ENCODE data around the gene AKAIN1.

The AKAIN1 gene

GRCh38 chr18:5175378-5175777 lies 21.7 kb downstream of the AKAIN1 start:
- Mint-ChIP-seq H3K27me3 (no peaks in the 10 kb centered on the region), H3K4me3 (no peak overlapping the region), H3K36me3 (ENCODE audit: low read depth) (peaks cover 5% of the 10 kb centered on the region), H3K4me1 (ENCODE audit: low read depth) (peaks cover 10% of the 10 kb centered on the region), H3K9me3 (peaks cover 11% of the 10 kb centered on the region), H3K27ac (no peak overlapping the region)

DNA sequence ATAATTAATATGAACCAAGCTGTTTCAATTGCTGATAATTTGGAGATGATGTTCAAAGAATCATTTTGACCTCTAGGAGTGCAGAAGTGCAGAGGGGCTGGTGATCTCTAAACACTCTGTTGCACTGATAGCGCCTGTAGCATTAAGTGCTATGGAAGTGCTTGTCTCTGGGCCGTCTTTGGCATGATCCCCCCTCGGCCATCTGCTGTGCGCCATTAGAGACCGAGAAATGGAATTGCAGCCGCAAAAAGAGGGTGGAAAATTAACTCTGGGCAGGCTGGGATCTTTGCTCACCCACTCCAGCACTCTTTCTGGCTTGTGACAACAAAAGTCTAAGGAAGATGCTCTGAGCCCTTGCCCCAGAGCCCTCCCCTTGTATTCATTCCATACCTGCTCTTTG lies 23.4 kb downstream of the AKAIN1 start:
- Mint-ChIP-seq H3K9me3 (peaks cover 11% of the 10 kb centered on the region), H3K4me1 (ENCODE audit: low read depth) (peaks cover 6% of the 10 kb centered on the region), H3K27ac (no peak overlapping the region), H3K27me3 (no peaks in the 10 kb centered on the region), H3K36me3 (ENCODE audit: low read depth) (peaks cover 5% of the 10 kb centered on the region), H3K4me3 (no peak overlapping the region)

DNA sequence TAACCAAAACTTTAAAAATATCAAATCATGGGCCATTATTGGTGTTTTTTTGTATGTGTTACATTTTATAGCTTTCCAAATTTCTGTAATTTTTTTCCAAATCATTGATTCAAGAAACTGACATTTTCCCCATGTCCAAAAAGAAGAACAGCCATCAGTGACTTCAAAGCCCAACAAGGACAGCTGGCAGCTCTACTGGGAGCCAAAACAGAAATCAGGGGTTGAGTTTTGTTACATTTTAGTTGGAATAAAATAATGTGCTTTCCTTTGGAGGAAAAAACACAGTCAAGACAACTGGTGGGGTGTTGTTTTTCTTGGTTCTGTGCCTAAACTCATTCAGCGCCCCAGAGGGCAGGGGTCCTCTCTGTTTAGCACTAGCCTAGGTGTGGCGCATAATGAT lies 23.8 kb downstream of the AKAIN1 start:
- H3K36me3 Mint-ChIP-seq (ENCODE audit: low read depth) = peaks cover 5% of the 10 kb centered on the region
- no peaks in the 10 kb centered on the region for H3K27me3 Mint-ChIP-seq
- no peak overlapping the region for H3K4me3 Mint-ChIP-seq
- H3K27ac Mint-ChIP-seq = no peak overlapping the region
- peaks cover 5% of the 10 kb centered on the region for H3K4me1 Mint-ChIP-seq (ENCODE audit: low read depth)
- peaks cover 11% of the 10 kb centered on the region for H3K9me3 Mint-ChIP-seq

- H3K27me3 Mint-ChIP-seq = no peaks in the 10 kb centered on the region
- H3K4me3 Mint-ChIP-seq = no peak overlapping the region
- peaks cover 5% of the 10 kb centered on the region for H3K36me3 Mint-ChIP-seq (ENCODE audit: low read depth)
- H3K27ac Mint-ChIP-seq = no peak overlapping the region
- H3K9me3 Mint-ChIP-seq = peaks cover 11% of the 10 kb centered on the region
- peaks cover 24% of the 10 kb centered on the region for H3K4me1 Mint-ChIP-seq (ENCODE audit: low read depth)
Observed at GRCh38 chr18:5167831-5168230, 29.2 kb downstream of the AKAIN1 start.

DNA sequence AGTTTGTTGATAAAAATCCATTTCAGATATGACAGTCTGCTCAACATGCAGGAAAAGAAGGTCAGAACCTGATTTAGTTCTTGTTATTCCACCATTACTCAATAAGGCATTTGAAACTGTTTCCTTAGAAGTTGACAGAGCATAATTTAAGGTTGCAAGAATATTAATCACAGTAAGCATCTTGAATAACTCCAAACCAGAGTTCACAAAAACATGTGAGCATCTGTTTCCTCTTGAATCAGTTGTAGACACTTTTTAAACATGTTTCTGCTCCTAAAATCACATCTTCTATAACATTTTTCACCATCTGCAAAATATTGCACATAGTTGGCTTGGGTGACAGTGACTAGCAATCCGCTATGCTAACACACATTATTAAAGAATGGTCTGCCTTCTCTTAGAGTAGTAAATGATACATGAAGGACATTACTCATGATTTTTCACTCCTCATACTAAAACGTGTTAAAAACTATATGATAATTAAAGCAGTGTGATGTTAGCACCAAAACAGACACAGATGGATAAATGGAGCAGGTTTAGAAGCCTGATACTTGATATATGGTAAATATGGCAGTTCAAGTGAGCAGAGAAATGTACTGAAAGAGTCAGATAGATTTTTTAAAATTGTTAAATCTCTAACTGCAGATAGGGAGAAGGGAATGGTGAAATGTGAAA lies 30.3 kb downstream of the AKAIN1 start:
- peaks cover 24% of the 10 kb centered on the region for H3K4me1 Mint-ChIP-seq (ENCODE audit: low read depth)
- peaks cover 8% of the 10 kb centered on the region for H3K9me3 Mint-ChIP-seq
- H3K4me3 Mint-ChIP-seq = no peak overlapping the region
- no peaks in the 10 kb centered on the region for H3K27me3 Mint-ChIP-seq
- no peak overlapping the region for H3K27ac Mint-ChIP-seq
- H3K36me3 Mint-ChIP-seq (ENCODE audit: low read depth) = peaks cover 5% of the 10 kb centered on the region

- H3K27ac Mint-ChIP-seq = no peak overlapping the region
Observed at GRCh38 chr18:5164903-5165302, 32.2 kb downstream of the AKAIN1 start.

GRCh38 chr18:5162111-5162510 lies 34.9 kb downstream of the AKAIN1 start:
- Mint-ChIP-seq H3K4me3 (no peak overlapping the region), H3K27ac (no peak overlapping the region), H3K27me3 (no peaks in the 10 kb centered on the region), H3K4me1 (ENCODE audit: low read depth) (peaks cover 36% of the 10 kb centered on the region), H3K9me3 (no peaks in the 10 kb centered on the region), H3K36me3 (ENCODE audit: low read depth) (no peaks in the 10 kb centered on the region)

More at GRCh38 chr18:5164903-5165302, 32.2 kb downstream of the AKAIN1 start:
- Mint-ChIP-seq H3K27me3 (no peaks in the 10 kb centered on the region), H3K9me3 (no peaks in the 10 kb centered on the region), H3K4me1 (ENCODE audit: low read depth) (peaks cover 30% of the 10 kb centered on the region), H3K4me3 (no peak overlapping the region), H3K36me3 (ENCODE audit: low read depth) (no peaks in the 10 kb centered on the region)

GRCh38 chr18:5159080-5159479 lies 38.0 kb downstream of the AKAIN1 start:
- Mint-ChIP-seq H3K36me3 (ENCODE audit: low read depth) (no peaks in the 10 kb centered on the region), H3K9me3 (no peaks in the 10 kb centered on the region), H3K4me3 (peak overlapping the region; percentile 6), H3K27me3 (no peaks in the 10 kb centered on the region), H3K4me1 (ENCODE audit: low read depth) (peaks cover 26% of the 10 kb centered on the region), H3K27ac (peak overlapping the region; percentile 3)

DNA sequence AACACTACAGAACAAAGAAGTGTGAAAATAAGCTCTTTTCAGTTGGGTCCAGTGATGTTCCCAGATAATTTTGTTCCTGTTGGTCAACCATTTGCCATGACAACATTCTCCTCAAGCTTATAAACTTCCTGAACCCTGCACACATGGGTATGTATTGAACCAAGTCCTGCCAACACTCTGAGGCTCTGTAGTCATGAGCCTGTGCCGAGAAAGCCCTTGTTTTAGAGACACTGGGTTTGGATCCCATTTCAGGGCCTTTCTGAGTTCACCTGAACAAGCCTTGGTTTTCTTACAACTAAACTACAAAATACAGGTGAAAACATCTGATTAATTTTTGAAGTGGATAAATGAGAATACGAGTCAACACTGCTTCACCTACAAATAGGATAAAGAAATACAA lies 38.5 kb downstream of the AKAIN1 start:
- H3K9me3 Mint-ChIP-seq = no peaks in the 10 kb centered on the region
- H3K4me3 Mint-ChIP-seq = no peak overlapping the region
- H3K4me1 Mint-ChIP-seq (ENCODE audit: low read depth) = peaks cover 26% of the 10 kb centered on the region
- H3K27ac Mint-ChIP-seq = no peak overlapping the region
- no peaks in the 10 kb centered on the region for H3K36me3 Mint-ChIP-seq (ENCODE audit: low read depth)
- no peaks in the 10 kb centered on the region for H3K27me3 Mint-ChIP-seq

DNA sequence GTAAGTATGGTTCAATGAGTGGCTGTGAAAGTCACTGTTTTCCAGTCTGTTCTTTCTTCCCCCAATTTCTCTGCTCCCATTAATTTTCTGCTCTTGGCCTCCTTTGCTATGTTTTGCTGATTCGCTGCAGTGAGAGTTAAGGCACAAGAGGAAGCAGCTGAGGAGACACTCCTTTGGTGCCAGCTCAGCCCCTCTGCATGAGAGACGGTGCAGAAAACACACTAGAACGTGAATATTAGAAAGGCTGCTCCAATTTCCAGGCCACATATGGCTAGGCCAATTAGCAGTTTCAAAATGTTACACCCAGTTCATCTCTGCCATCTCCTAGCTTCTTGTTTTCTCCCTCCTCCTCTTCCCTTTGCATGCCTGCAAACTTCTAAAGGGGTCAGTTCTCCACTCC lies 38.9 kb downstream of the AKAIN1 start:
- no peak overlapping the region for H3K4me3 Mint-ChIP-seq
- no peaks in the 10 kb centered on the region for H3K36me3 Mint-ChIP-seq (ENCODE audit: low read depth)
- no peaks in the 10 kb centered on the region for H3K27me3 Mint-ChIP-seq
- H3K4me1 Mint-ChIP-seq (ENCODE audit: low read depth) = peaks cover 26% of the 10 kb centered on the region
- H3K27ac Mint-ChIP-seq = peak overlapping the region; percentile 37
- no peaks in the 10 kb centered on the region for H3K9me3 Mint-ChIP-seq

DNA sequence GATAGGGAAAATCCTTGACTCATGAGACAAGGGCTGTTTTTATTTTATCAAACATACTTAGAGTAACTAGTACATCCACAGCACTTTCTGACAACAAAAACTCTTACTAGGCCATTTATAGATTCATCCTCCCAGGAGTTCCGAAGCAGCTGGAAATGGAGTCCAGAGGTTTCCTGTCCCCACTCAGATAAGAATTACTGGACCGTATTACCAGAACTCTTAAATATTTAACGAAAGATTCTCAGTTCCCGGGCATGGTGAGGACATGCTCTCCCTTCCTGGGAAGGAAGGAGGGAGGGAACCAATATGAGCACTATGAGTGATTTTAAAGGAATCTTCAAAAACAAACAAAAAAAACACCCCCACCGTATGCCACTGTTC lies 41.2 kb downstream of the AKAIN1 start:
- no peaks in the 10 kb centered on the region for H3K9me3 Mint-ChIP-seq
- no peaks in the 10 kb centered on the region for H3K36me3 Mint-ChIP-seq (ENCODE audit: low read depth)
- H3K27ac Mint-ChIP-seq = no peak overlapping the region
- no peaks in the 10 kb centered on the region for H3K27me3 Mint-ChIP-seq
- peaks cover 26% of the 10 kb centered on the region for H3K4me1 Mint-ChIP-seq (ENCODE audit: low read depth)
- H3K4me3 Mint-ChIP-seq = no peak overlapping the region

DNA sequence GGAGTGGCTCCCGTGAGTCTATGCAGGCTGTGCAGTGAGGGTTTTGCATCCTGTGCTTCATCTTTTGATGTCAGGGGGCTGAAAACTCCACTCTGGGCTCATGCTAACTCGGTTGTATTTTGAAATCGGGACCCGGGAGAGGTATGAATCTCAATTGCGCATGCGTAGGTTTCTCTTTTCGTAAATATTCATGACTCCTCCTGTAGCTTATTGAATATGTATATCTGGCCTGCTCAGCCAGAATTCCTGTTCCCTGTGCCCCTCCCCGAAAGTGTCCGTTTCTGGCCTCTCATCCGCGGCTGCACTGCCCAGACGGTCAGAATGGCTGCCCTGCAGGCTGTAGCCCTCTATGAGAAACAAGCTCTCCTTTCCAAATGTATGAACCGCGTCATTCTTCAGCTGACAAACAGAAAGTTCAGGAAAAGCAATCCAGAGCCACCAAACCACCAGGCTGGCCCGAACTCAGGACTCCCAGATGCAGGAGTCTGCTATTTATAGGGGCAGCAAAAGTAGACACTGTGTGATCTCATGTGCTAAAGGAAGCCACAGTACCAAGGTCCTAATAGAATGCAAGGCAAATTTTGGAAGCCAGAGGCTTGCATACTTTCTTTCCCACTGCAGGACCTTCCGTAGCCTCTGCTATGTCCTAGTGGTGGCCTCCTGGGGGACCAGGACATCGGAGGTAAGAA lies 41.7 kb downstream of the AKAIN1 start:
- H3K27ac Mint-ChIP-seq = no peak overlapping the region
- no peak overlapping the region for H3K4me3 Mint-ChIP-seq
- H3K36me3 Mint-ChIP-seq (ENCODE audit: low read depth) = no peaks in the 10 kb centered on the region
- H3K4me1 Mint-ChIP-seq (ENCODE audit: low read depth) = peaks cover 27% of the 10 kb centered on the region
- H3K27me3 Mint-ChIP-seq = no peaks in the 10 kb centered on the region
- no peaks in the 10 kb centered on the region for H3K9me3 Mint-ChIP-seq

GRCh38 chr18:5152343-5153020 lies 44.6 kb downstream of the AKAIN1 start:
- H3K36me3 Mint-ChIP-seq (ENCODE audit: low read depth) = no peaks in the 10 kb centered on the region
- no peak overlapping the region for H3K27ac Mint-ChIP-seq
- no peaks in the 10 kb centered on the region for H3K9me3 Mint-ChIP-seq
- peaks cover 4% of the 10 kb centered on the region for H3K4me1 Mint-ChIP-seq (ENCODE audit: low read depth)
- H3K4me3 Mint-ChIP-seq = no peak overlapping the region
- no peaks in the 10 kb centered on the region for H3K27me3 Mint-ChIP-seq

GRCh38 chr18:5150894-5151293 lies 46.2 kb downstream of the AKAIN1 start:
- Mint-ChIP-seq H3K27me3 (no peaks in the 10 kb centered on the region), H3K36me3 (ENCODE audit: low read depth) (no peaks in the 10 kb centered on the region), H3K9me3 (no peaks in the 10 kb centered on the region), H3K4me3 (no peak overlapping the region), H3K27ac (no peak overlapping the region), H3K4me1 (ENCODE audit: low read depth) (peaks cover 4% of the 10 kb centered on the region)

- Mint-ChIP-seq H3K4me1 (ENCODE audit: low read depth) (peaks cover 4% of the 10 kb centered on the region), H3K4me3 (no peak overlapping the region), H3K27ac (no peak overlapping the region), H3K27me3 (no peaks in the 10 kb centered on the region), H3K36me3 (ENCODE audit: low read depth) (no peaks in the 10 kb centered on the region), H3K9me3 (no peaks in the 10 kb centered on the region)
Observed at GRCh38 chr18:5146093-5146492, 51.0 kb downstream of the AKAIN1 start.

Measured in stimulated activated naive CD8-positive, alpha-beta T cell treated with anti-CD3 and anti-CD28 coated beads, Interleukin-15, Interleukin-2, amounts not matched to agents 100 ng/mL and 50 ng/mL, for 24 hours (primary cell).